Activated CD8-positive, alpha-beta memory T cell treated with anti-CD3 and anti-CD28 coated beads, Interleukin-2, amount 50 U/mL, for 48 hours (primary cell): Measurements from ENCODE around the gene EGR1.

Experiments
- DNase-seq: peaks from one replicate; pipeline ENCODE4 v3.0.0-alpha.2; 2020

EGR1 gene

GRCh38 chr5:138453590-138453989 is 11.7 kb upstream of the EGR1 start:
- no peak for DNase-seq

DNA sequence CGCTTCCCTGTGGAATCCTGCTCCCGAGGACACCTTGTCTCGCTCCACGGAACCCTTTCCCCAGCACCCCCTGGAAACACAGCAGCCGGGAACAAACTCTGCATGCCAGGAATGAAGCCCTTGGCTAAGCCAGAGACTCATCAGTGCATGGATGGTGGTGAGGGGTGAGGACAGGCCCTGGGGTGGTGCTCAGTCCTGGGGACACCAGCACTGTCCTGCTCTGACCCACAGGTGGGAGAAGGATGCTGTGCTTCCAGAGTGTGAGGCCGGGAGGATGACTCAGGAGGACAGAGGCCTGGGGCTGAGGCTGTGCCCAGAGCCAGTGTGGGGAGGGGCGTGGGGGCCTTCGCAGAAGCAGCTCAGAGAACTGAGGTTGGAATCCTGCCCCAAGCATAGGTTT is 11.2 kb upstream of the EGR1 start:
- no peak for DNase-seq

DNA sequence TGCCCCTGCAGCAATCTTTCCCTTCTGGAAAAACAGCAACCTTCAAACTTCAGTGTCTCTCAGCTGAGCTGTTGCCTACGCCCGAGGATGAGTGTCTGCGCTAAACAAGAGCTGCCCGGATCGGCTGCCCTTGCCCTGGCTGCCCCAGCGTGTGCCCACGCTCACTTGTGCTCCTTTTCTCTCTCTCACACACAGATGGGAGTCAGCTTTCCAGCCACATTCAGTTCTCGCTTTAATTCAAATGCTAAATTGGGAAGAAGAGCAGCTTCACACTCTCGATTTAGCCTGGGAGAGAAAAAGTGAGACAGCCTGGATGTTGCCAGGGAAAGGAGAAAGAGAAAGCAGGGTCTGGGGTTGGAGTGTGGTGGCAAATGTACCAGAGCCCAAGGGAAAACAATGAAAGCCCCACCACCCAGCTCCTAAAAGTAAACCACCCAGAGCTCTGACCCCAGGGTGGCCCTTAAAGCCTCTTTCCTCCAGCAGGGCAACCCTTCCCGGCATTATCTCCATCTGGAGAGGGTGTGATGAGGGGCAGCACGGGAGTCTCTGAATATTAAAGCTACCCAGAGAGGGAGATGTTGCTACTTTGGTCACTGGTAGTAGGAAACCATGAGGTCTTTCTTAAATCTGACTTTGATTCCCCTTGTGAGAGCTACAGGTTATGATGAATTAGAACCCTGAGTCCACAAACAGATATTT is 9.9 kb upstream of the EGR1 start:
- no peak for DNase-seq

- DNase-seq = no peak
These were observed 7.6 kb upstream of the EGR1 start for GRCh38 chr5:138457531-138458275.

DNA sequence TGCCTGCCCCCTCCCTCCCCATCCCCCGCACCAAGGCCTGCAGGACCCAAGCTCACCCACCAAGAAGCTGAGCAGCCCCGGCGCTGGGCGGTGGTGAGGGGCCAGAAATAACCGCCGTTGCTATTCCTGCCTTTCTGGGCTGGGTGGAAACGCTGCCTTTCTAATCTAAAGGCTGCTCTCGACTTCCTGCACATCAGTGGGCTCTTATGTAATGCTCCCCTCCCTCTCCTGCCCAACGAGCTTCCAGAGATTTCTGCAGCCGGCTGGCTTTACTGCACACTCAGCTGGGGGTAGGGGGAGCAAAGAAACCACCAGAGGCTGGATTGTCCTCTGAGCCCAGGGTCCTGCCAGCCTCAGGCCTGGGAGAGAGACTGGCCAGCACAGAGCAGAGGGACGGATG is 6.9 kb upstream of the EGR1 start:
- DNase-seq = no peak

- DNase-seq = no peak
These were observed 6.4 kb upstream of the EGR1 start for GRCh38 chr5:138458856-138459255.

GRCh38 chr5:138459311-138459933 is 5.9 kb upstream of the EGR1 start:
- DNase-seq = peak; percentile 89

- no peak for DNase-seq
These were observed 5.1 kb upstream of the EGR1 start for GRCh38 chr5:138460032-138460693.

GRCh38 chr5:138461343-138462125 is 3.7 kb upstream of the EGR1 start:
- no peak for DNase-seq

DNA sequence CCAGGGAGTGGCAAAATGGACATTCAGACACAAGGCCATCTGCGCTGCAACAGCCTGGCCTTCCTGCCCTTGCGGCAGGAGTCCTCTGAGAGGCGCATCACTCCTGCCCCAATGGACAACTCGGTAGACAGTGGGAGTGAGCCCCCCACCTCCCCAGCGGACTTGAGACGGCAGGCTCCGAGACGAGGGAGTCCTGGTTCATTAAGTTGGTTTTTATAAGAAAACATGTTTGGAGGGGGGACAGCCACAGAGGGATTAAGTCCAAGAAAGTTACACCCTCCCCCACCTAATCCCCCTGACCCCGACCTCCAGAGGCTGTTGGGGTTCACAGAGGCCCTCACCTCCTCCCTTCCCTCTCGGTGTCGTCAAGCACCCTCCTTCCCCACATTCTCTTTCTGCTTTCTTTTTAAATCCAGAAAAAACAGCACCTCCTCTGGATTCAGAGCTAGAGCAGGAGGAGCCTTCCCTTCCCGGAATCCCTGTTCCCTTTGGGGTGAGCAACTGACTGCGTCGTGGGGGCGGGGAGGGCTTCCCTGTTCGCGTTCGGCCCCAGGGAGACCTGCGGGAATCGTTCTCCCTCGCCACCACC is 1.8 kb upstream of the EGR1 start:
- no peak for DNase-seq

DNA sequence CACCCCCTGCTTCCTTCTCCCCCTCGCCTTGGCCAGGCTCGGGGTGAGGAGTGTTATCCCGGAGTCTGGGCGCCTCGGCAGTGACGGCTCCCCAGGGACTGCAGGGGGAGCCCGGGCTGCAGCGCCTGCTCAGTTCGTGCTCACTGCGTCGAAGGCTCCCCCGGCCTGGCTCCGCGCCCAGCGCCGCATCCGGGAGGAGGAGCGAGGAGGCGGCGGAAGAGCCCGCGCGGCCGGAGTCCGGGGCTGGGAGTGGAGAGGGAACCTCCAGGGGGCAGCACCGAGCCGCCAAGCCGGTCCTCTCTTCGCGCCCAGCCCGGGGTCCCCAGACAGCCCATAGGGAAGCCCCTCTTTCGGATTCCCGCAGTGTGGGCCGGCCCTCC is 1.3 kb upstream of the EGR1 start:
- peak; percentile 98 for DNase-seq

DNA sequence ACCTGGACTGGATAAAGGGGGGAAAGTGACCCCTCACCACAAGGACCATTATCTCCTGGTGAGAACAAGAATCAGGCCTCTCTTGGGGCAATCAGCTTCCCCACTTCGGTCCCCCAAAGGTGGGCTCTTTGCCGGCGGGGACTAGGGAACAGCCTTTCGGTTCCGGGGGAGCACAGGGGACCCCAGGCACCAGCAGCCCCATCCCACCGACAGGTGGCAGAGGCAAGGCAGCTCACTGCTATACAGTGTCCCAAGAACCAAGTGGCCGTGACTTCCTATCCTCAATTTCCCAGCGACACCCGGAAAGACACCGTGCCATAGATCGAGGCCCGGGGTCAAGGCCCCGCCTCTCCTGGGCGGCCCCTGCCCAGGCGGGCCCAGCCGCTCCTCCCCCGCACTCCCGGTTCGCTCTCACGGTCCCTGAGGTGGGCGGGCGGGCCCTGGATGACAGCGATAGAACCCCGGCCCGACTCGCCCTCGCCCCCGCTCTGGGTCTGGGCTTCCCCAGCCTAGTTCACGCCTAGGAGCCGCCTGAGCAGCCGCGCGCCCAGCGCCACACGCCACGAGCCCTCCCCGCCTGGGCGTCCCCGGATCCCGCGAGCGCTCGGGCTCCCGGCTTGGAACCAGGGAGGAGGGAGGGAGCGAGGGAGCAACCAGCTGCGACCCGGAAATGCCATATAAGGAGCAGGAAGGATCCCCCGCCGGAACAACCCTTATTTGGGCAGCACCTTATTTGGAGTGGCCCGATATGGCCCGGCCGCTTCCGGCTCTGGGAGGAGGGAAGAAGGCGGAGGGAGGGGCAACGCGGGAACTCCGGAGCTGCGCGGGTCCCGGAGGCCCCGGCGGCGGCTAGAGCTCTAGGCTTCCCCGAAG is 655 bp upstream of the EGR1 start:
- peak; percentile 94 for DNase-seq

GRCh38 chr5:138466125-138466899 is 1.0 kb downstream of the EGR1 start:
- no peak for DNase-seq

DNA sequence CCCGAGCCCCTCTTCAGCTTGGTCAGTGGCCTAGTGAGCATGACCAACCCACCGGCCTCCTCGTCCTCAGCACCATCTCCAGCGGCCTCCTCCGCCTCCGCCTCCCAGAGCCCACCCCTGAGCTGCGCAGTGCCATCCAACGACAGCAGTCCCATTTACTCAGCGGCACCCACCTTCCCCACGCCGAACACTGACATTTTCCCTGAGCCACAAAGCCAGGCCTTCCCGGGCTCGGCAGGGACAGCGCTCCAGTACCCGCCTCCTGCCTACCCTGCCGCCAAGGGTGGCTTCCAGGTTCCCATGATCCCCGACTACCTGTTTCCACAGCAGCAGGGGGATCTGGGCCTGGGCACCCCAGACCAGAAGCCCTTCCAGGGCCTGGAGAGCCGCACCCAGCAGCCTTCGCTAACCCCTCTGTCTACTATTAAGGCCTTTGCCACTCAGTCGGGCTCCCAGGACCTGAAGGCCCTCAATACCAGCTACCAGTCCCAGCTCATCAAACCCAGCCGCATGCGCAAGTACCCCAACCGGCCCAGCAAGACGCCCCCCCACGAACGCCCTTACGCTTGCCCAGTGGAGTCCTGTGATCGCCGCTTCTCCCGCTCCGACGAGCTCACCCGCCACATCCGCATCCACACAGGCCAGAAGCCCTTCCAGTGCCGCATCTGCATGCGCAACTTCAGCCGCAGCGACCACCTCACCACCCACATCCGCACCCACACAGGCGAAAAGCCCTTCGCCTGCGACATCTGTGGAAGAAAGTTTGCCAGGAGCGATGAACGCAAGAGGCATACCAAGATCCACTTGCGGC is 1.8 kb downstream of the EGR1 start:
- DNase-seq = no peak

GRCh38 chr5:138467711-138468132 is 2.4 kb downstream of the EGR1 start:
- no peak for DNase-seq

GRCh38 chr5:138468133-138468965 is 3.1 kb downstream of the EGR1 start:
- DNase-seq = no peak

GRCh38 chr5:138468966-138469539 is 3.8 kb downstream of the EGR1 start:
- no peak for DNase-seq
